Activated T-cell treated with anti-CD3 and anti-CD28 coated beads, Interleukin-2, amount 50 U/mL, for 72 hours (primary cell): Measurements from ENCODE around the gene CFAP46. TPM values are rescaled to one million over a fixed set of nuclear protein-coding genes. Genes with fewer than 3 reads are reported as not detected.

Source experiments
- ATAC-seq, 2 donors: fragments of 150-1000 bp; cut with Tn5 transposase; replicated peaks in 1 of 2; 2 replicates each; pipeline ENCODE4 v1.10.0; 2021; ENCODE audit warnings: moderate library complexity in 2 of 2, mild to moderate bottlenecking in 1 of 2
- DNase-seq, 2 donors: peaks; one replicate each; pipeline ENCODE4 v3.0.0; 2021 to 2022; ENCODE audit warnings: mixed read lengths in 1 of 2
- H3K27ac Mint-ChIP-seq: one replicate; pipeline ENCODE4 v1.8.0; 2022; ENCODE audit warnings: mild to moderate bottlenecking, moderate library complexity, mixed read lengths
- H3K27me3 Mint-ChIP-seq: one replicate; pipeline ENCODE4 v1.8.0; 2022; ENCODE audit warnings: low read depth, mixed read lengths
- H3K36me3 Mint-ChIP-seq, 2 donors: one replicate each; pipeline ENCODE4 v1.8.0; 2022; ENCODE audit warnings: mixed read lengths in 2 of 2, mild to moderate bottlenecking in 1 of 2; ENCODE audit not compliant: insufficient read depth in 2 of 2
- H3K4me1 Mint-ChIP-seq: one replicate; pipeline ENCODE4 v1.8.0; 2022; ENCODE audit warnings: low read depth, mixed read lengths
- H3K4me3 Mint-ChIP-seq, 2 donors: one replicate each; pipeline ENCODE4 v1.8.0; 2022; ENCODE audit warnings: mild to moderate bottlenecking in 2 of 2, mixed read lengths in 2 of 2, moderate library complexity in 2 of 2
- H3K9me3 Mint-ChIP-seq, 2 donors: one replicate each; pipeline ENCODE4 v1.8.0; 2022; ENCODE audit warnings: mixed read lengths in 2 of 2
- total RNA-seq, 2 donors: library from RNA; stranded (reverse); gene quantifications; one replicate each; pipeline ENCODE4 v1.2.3, GENCODE V29; 2022

CFAP46 gene
- total RNA-seq, 2 donors from 2014 or later = 0.16 to 0.26 TPM

- H3K4me3 Mint-ChIP-seq = no peak overlapping the region
- ATAC-seq (no peak), DNase-seq (no peak)
- no peaks in the 10 kb centered on the region for H3K36me3 Mint-ChIP-seq
- H3K27ac Mint-ChIP-seq = no peak overlapping the region
- H3K4me1 Mint-ChIP-seq = no peaks in the 10 kb centered on the region
- peaks cover 15% of the 10 kb centered on the region for H3K27me3 Mint-ChIP-seq
- peaks cover 0 to 3% of the 10 kb centered on the region in 2 donors for H3K9me3 Mint-ChIP-seq
These were observed 62.8 kb downstream of the CFAP46 start for GRCh38 chr10:132879408-132880127.

GRCh38 chr10:132878730-132879407, 63.5 kb downstream of the CFAP46 start:
- Mint-ChIP-seq H3K27me3 (peaks cover 15% of the 10 kb centered on the region), H3K36me3 (no peaks in the 10 kb centered on the region), H3K9me3 (peaks cover 0 to 3% of the 10 kb centered on the region in 2 donors), H3K4me3 (no peak overlapping the region), H3K27ac (no peak overlapping the region), H3K4me1 (no peaks in the 10 kb centered on the region)
- no peak for DNase-seq
- no peak for ATAC-seq

- DNase-seq (no peak), ATAC-seq (no peak)
- Mint-ChIP-seq H3K27me3 (peaks cover 20% of the 10 kb centered on the region), H3K4me1 (no peaks in the 10 kb centered on the region), H3K4me3 (no peak overlapping the region), H3K36me3 (no peaks in the 10 kb centered on the region), H3K27ac (no peak overlapping the region), H3K9me3 (peaks cover 0 to 3% of the 10 kb centered on the region in 2 donors)
These were observed 64.2 kb downstream of the CFAP46 start for GRCh38 chr10:132878091-132878729.

- Mint-ChIP-seq H3K36me3 (no peaks in the 10 kb centered on the region), H3K4me1 (no peaks in the 10 kb centered on the region), H3K27me3 (peaks cover 25% of the 10 kb centered on the region), H3K27ac (no peak overlapping the region), H3K9me3 (peaks cover 0 to 3% of the 10 kb centered on the region in 2 donors), H3K4me3 (no peak overlapping the region)
- DNase-seq (no peak), ATAC-seq (no peak)
These were observed 64.9 kb downstream of the CFAP46 start for GRCh38 chr10:132877473-132877872.

GRCh38 chr10:132876993-132877431, 65.4 kb downstream of the CFAP46 start:
- H3K9me3 Mint-ChIP-seq = peaks cover 0 to 3% of the 10 kb centered on the region in 2 donors
- H3K27ac Mint-ChIP-seq = no peak overlapping the region
- no peaks in the 10 kb centered on the region for H3K36me3 Mint-ChIP-seq
- H3K4me3 Mint-ChIP-seq = no peak overlapping the region
- DNase-seq (no peak), ATAC-seq (no peak)
- no peaks in the 10 kb centered on the region for H3K4me1 Mint-ChIP-seq
- H3K27me3 Mint-ChIP-seq = peaks cover 25% of the 10 kb centered on the region

GRCh38 chr10:132876131-132876860, 66.1 kb downstream of the CFAP46 start:
- no peak overlapping the region for H3K4me3 Mint-ChIP-seq
- peaks cover 0 to 3% of the 10 kb centered on the region in 2 donors for H3K9me3 Mint-ChIP-seq
- ATAC-seq = no peak
- H3K4me1 Mint-ChIP-seq = no peaks in the 10 kb centered on the region
- DNase-seq = no peak
- H3K27ac Mint-ChIP-seq = no peak overlapping the region
- peaks cover 25% of the 10 kb centered on the region for H3K27me3 Mint-ChIP-seq
- no peaks in the 10 kb centered on the region for H3K36me3 Mint-ChIP-seq

GRCh38 chr10:132875435-132875834, 66.9 kb downstream of the CFAP46 start:
- Mint-ChIP-seq H3K4me3 (no peak overlapping the region), H3K36me3 (no peaks in the 10 kb centered on the region), H3K27me3 (peaks cover 25% of the 10 kb centered on the region), H3K27ac (no peak overlapping the region), H3K4me1 (no peaks in the 10 kb centered on the region), H3K9me3 (peaks cover 0 to 3% of the 10 kb centered on the region in 2 donors)
- DNase-seq (no peak), ATAC-seq (no peak)

- Mint-ChIP-seq H3K9me3 (peaks cover 0 to 3% of the 10 kb centered on the region in 2 donors), H3K4me3 (no peak overlapping the region), H3K36me3 (no peaks in the 10 kb centered on the region), H3K27ac (no peak overlapping the region), H3K4me1 (no peaks in the 10 kb centered on the region), H3K27me3 (peaks cover 25% of the 10 kb centered on the region)
- DNase-seq (no peak), ATAC-seq (no peak)
These were observed 69.0 kb downstream of the CFAP46 start for GRCh38 chr10:132873395-132873794.

- Mint-ChIP-seq H3K4me1 (no peaks in the 10 kb centered on the region), H3K27ac (no peak overlapping the region), H3K27me3 (peaks cover 24% of the 10 kb centered on the region), H3K9me3 (peaks cover 0 to 3% of the 10 kb centered on the region in 2 donors), H3K36me3 (no peaks in the 10 kb centered on the region), H3K4me3 (no peak overlapping the region)
- no peak for ATAC-seq
- DNase-seq = no peak
These were observed 69.7 kb downstream of the CFAP46 start for GRCh38 chr10:132872658-132873057.

- Mint-ChIP-seq H3K4me1 (no peaks in the 10 kb centered on the region), H3K27me3 (peaks cover 22% of the 10 kb centered on the region), H3K9me3 (peaks cover 0 to 3% of the 10 kb centered on the region in 2 donors), H3K27ac (no peak overlapping the region), H3K4me3 (no peak overlapping the region), H3K36me3 (no peaks in the 10 kb centered on the region)
- no peak for ATAC-seq
- no peak for DNase-seq
These were observed 71.9 kb downstream of the CFAP46 start for GRCh38 chr10:132870426-132870825.

- peaks cover 17% of the 10 kb centered on the region for H3K27me3 Mint-ChIP-seq
These were observed 72.7 kb downstream of the CFAP46 start for GRCh38 chr10:132869621-132870020.

GRCh38 chr10:132868995-132869394, 73.4 kb downstream of the CFAP46 start:
- no peaks in the 10 kb centered on the region for H3K4me1 Mint-ChIP-seq
- H3K9me3 Mint-ChIP-seq = no peaks in the 10 kb centered on the region
- DNase-seq (no peak), ATAC-seq (no peak)
- no peaks in the 10 kb centered on the region for H3K36me3 Mint-ChIP-seq
- no peak overlapping the region for H3K4me3 Mint-ChIP-seq
- no peak overlapping the region for H3K27ac Mint-ChIP-seq
- peaks cover 17% of the 10 kb centered on the region for H3K27me3 Mint-ChIP-seq

More at GRCh38 chr10:132869621-132870020, 72.7 kb downstream of the CFAP46 start:
- H3K27ac Mint-ChIP-seq = no peak overlapping the region
- no peaks in the 10 kb centered on the region for H3K36me3 Mint-ChIP-seq
- DNase-seq (no peak), ATAC-seq (no peak)
- no peaks in the 10 kb centered on the region for H3K9me3 Mint-ChIP-seq
- H3K4me1 Mint-ChIP-seq = no peaks in the 10 kb centered on the region
- no peak overlapping the region for H3K4me3 Mint-ChIP-seq
